Stimulated activated CD8-positive, alpha-beta memory T cell treated with anti-CD3 and anti-CD28 coated beads, Interleukin-12 subunit alpha, Interleukin-12 subunit beta, amount 100 ng/mL, for 4 hours (primary cell): ENCODE measurements around the gene SPIN4.
A peak's percentile ranks its signal among the peaks of the same experiment; 100 is the strongest.
"Not testable (repeated sequence)": the region's sequence is repeated elsewhere in the genome, so short reads cannot be mapped to it uniquely, and the experiment has no call there.

Experiments used
- DNase-seq: peaks from one replicate; pipeline ENCODE4 v3.0.0-alpha.2; 2020; ENCODE audit warnings: low read depth

Gene SPIN4

GRCh38 chrX:63350941-63351616 lies at the start of gene SPIN4:
Gene SPIN4 (minus strand): TSS chrX:63351332. CDS start chrX:63350819, 513 bp downstream.
- DNase-seq = peak; percentile 45

- DNase-seq = no peak
These were observed 49.2 kb upstream of the SPIN4 start for GRCh38 chrX:63400340-63400739.

- DNase-seq = no peak
These were observed 43.7 kb upstream of the SPIN4 start for GRCh38 chrX:63394872-63395271.

GRCh38 chrX:63393094-63393493 lies 42.0 kb upstream of the SPIN4 start:
- not testable (repeated sequence) for DNase-seq

DNA sequence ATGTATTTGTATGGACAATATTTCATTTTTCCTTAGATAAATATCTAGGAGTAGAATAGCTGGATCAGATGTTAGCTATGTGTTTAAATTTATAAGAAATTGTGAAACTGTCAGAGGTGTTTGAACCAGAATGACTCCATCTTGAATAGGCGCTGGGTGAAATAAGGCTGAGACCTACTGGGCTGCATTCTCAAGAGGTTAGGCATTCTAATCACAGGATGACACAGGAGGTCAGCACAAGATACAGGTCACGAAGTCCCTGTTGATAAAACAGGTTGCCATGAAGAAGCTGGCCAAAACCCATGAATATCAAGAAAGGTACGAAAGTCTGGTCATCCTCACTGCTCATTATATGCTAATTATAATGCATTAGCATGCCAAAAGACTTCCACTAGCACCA lies 36.3 kb upstream of the SPIN4 start:
- no peak for DNase-seq

DNA sequence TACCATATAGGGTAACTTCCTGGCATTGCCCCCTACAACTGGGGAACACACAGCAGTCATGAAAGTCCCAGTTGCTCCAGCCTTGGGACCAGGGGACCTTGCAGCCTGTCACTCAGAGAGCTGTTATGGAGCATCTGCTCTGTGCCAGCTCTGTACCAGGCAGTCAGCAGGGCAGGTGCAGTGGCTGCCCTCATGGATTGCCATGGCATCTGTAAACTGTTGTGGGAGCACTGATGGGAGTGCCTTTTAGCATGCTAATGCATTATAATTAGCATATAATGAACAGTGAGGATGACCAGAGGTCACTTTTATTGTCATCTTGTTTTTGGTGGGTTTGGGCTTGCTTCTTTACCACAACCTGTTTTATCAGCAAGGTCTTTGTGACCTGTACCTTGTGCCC lies 33.1 kb upstream of the SPIN4 start:
- DNase-seq = not testable (repeated sequence)

GRCh38 chrX:63373012-63373411 lies 21.9 kb upstream of the SPIN4 start:
- DNase-seq = not testable (repeated sequence)

- DNase-seq = not testable (repeated sequence)
These were observed 16.6 kb upstream of the SPIN4 start for GRCh38 chrX:63367699-63368098.

- DNase-seq = no peak
These were observed 12.7 kb upstream of the SPIN4 start for GRCh38 chrX:63363788-63364187.

- no peak for DNase-seq
These were observed 10.4 kb upstream of the SPIN4 start for GRCh38 chrX:63361494-63361893.

DNA sequence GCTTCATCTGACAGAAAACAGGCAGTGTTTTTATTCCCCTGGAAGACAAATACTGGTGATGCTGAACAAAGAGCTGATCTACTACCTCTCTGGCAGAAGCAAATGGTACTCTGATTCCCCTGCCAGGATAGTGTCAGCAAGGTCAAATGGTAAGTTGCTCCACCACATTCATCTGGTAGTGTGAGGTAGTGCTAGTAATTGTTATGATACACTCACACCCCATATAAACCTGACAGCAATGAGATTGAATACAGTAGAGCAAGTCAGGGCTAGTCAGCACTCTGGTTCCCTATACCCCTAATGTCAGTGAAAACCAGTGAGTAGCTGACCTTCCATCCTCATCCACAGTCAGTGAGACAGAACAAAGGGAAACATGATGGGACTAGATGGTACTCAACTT lies 3.4 kb upstream of the SPIN4 start:
- DNase-seq = no peak

GRCh38 chrX:63350465-63350877 lies 661 bp downstream of the SPIN4 start:
- DNase-seq = no peak

- DNase-seq = no peak
These were observed 1.8 kb downstream of the SPIN4 start for GRCh38 chrX:63349307-63349706.

DNA sequence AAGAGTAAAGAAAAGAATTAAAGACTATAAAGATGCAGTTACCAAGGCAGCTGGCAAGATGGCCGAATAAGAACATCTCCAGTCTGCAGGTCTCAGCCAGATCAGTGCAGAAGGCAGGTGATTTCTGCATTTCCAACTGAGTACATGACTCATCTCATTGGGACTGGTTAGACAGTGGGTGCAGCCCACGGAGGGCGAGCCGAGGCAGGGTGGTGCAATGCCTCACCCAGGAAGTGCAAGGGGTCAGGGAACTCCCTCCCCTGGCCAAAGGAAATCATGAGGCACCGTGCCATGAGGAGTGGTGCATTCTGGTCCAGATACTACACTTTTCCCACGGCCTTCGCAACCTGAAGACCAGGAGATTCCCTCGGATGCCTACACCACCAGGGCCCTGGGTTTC lies 20.5 kb downstream of the SPIN4 start:
- no peak for DNase-seq

- DNase-seq = no peak
These were observed 23.3 kb downstream of the SPIN4 start for GRCh38 chrX:63327788-63328187.

- no peak for DNase-seq
These were observed 51.5 kb downstream of the SPIN4 start for GRCh38 chrX:63299596-63299995.
